ENCODE measurements around the gene STAB2.

STAB2 gene

GRCh38 chr12:103679421-103680170, 92.5 kb downstream of the STAB2 start:
- no peak overlapping the region for H3K4me3 ChIP-seq (ENCODE audit: low read length)
- DNase-seq (ENCODE audit: low read depth), result no peak
- TF ChIP-seq CTCF (conservative IDR thresholded peaks at IDR 0.05; ENCODE audit: low read length), result no peak

- no peak for DNase-seq (ENCODE audit: low read depth)
- TF ChIP-seq CTCF (conservative IDR thresholded peaks at IDR 0.05; ENCODE audit: low read length), result no peak
- H3K4me3 ChIP-seq (ENCODE audit: low read length), result no peak overlapping the region
Observed at GRCh38 chr12:103680591-103681141, 93.6 kb downstream of the STAB2 start.

- no peak for TF ChIP-seq CTCF (conservative IDR thresholded peaks at IDR 0.05; ENCODE audit: low read length)
- no peak overlapping the region for H3K4me3 ChIP-seq (ENCODE audit: low read length)
- DNase-seq (ENCODE audit: low read depth), result no peak
Observed at GRCh38 chr12:103686026-103686425, 99.0 kb downstream of the STAB2 start.

GRCh38 chr12:103687253-103687652, 100.2 kb downstream of the STAB2 start:
- DNase-seq (ENCODE audit: low read depth), result no peak
- no peak for TF ChIP-seq CTCF (conservative IDR thresholded peaks at IDR 0.05; ENCODE audit: low read length)
- no peak overlapping the region for H3K4me3 ChIP-seq (ENCODE audit: low read length)

GRCh38 chr12:103688376-103689063, 101.4 kb downstream of the STAB2 start:
- no peak for DNase-seq (ENCODE audit: low read depth)
- no peak overlapping the region for H3K4me3 ChIP-seq (ENCODE audit: low read length)
- TF ChIP-seq CTCF (conservative IDR thresholded peaks at IDR 0.05; ENCODE audit: low read length), result no peak

- no peak overlapping the region for H3K4me3 ChIP-seq (ENCODE audit: low read length)
- no peak for DNase-seq (ENCODE audit: low read depth)
- no peak for TF ChIP-seq CTCF (conservative IDR thresholded peaks at IDR 0.05; ENCODE audit: low read length)
Observed at GRCh38 chr12:103690426-103690825, 103.4 kb downstream of the STAB2 start.

- no peak overlapping the region for H3K4me3 ChIP-seq (ENCODE audit: low read length)
- DNase-seq (ENCODE audit: low read depth), result no peak
- TF ChIP-seq CTCF (conservative IDR thresholded peaks at IDR 0.05; ENCODE audit: low read length), result no peak
Observed at GRCh38 chr12:103691063-103691462, 104.0 kb downstream of the STAB2 start.
